ENCODE data around the gene PRCC. TPM values are rescaled to one million over a fixed set of nuclear protein-coding genes. Genes with fewer than 3 reads are reported as not detected.

The PRCC gene
- total and polyA plus RNA-seq, 2 of the 13 experiments (the other 11 are each of a cell fraction or from before 2014, with no cell fraction given), result 24.2 to 40.5 TPM

DNA sequence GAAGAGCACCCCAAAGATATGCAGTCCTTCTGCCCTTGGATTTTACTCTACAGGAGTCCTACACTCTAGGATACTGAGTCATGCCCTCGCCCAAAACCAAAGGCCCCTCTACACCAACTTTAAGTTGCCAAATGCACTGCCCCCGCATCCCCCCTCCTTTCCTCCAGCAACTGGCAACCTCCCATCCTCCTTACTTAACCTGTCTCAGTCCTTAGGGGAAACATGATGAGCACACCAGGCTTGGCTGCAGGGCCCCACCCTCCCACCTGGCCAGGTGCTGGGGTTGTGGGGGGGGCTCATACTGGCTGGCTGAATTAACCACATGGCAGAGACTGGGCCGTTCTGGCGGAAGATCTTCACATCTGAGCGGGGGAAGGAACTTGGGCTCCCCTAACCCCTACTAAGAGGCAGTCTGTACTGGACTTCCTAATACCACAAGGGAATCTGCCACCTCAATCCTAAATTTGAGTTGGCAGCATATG lies 17.1 kb upstream of the PRCC start:
- Histone ChIP-seq H3K27ac (ENCODE audit: extremely low read length, insufficient read depth, low read length) (peak overlapping the region; percentile 100), H3K27me3 (ENCODE audit: control insufficient read depth in 1 of 2, insufficient read depth in 2 of 2, low read length in 2 of 2) (no peaks in the 10 kb centered on the region; a peak in 1 of 5 replicates), H3K79me2 (ENCODE audit: insufficient read depth, low read length) (peaks cover 68% of the 10 kb centered on the region), H3K36me3 (replicated peaks in 1 of 2; ENCODE audit: control insufficient read depth in 1 of 2, insufficient read depth in 2 of 2, low read length in 2 of 2) (peaks cover 2 to 5% of the 10 kb centered on the region in 2 experiments; a peak in 3 of 5 replicates), H3K9ac (ENCODE audit: insufficient read depth, low read depth, low read length) (peak overlapping the region; percentile 95), H3K4me2 (ENCODE audit: low read depth, low read length) (peak overlapping the region; percentile 98), H3K4me1 (ENCODE audit: insufficient read depth, low read length) (peaks cover 53% of the 10 kb centered on the region), H4K20me1 (ENCODE audit: insufficient read depth, low read length) (peaks cover 13% of the 10 kb centered on the region), H3K4me3 (replicated peaks in 1 of 3; ENCODE audit: insufficient read depth in 1 of 3, low read depth in 2 of 3, low read length in 3 of 3) (peak overlapping the region; percentile 87 to 90 (median 88)), H3K9me3 (ENCODE audit: low read length) (no peaks in the 10 kb centered on the region), H2AFZ (ENCODE audit: low read length) (no peak overlapping the region)
- no peak for FAIRE-seq
- DNase-seq (ENCODE audit: low spot score), result no peak
- intact Hi-C loops (cut with micrococcal nuclease; ENCODE audit: unreplicated experiment), result no loop called here
- no TSS peak for BruUV-seq (replicated peaks)
- in situ Hi-C loops (cut with HindIII; ENCODE audit: extremely low pct_ligation_motif_present, low pct_unique_long_range_greater_than_20kb), result no loop called here
- ATAC-seq, result no peak
- 0% methylated on average over 2 of the region's 5 CpGs for WGBS (ENCODE audit: low lambda C conversion rate)
- POLR2A ChIA-PET, result interaction anchor here (1.3 to 4.5 kb wide), 4 partner anchors 9 to 23 kb away, joined by 18 to 67 read pairs (median 60); partner anchors contain the start of genes ISG20L2, METTL25B, MRPL24 and PRCC
- CTCF ChIA-PET (ENCODE audit: low intra/inter-chr PET ratio, low total read pairs), result no interaction called here
- no peak for TF ChIP-seq IKZF4 (CRISPR knock-in tag; IDR thresholded peaks at IDR 0.05; ENCODE audit: borderline replicate concordance, low read depth, not compliant biosample characterization)
- TF ChIP-seq BRD4 (CRISPR knock-in tag; IDR thresholded peaks at IDR 0.05), result no peak
- TF ChIP-seq MAZ (IDR thresholded peaks at IDR 0.05; ENCODE audit: borderline replicate concordance, low read depth, low read length), result peak; percentile 6; the same call in 1 of the 2 replicates
- TF ChIP-seq MAZ (CRISPR knock-in tag; IDR thresholded peaks at IDR 0.05; ENCODE audit: low read depth), result no peak
- no peak for TF ChIP-seq KLF15 (CRISPR knock-in tag; IDR thresholded peaks at IDR 0.05; ENCODE audit: borderline replicate concordance)
- no peak for TF ChIP-seq SRY (CRISPR knock-in tag; IDR thresholded peaks at IDR 0.05)
- no peak for TF ChIP-seq TSC22D2 (CRISPR knock-in tag; IDR thresholded peaks at IDR 0.05; ENCODE audit: borderline replicate concordance)
- 0 out of 2 replicates have a peak, but pooled peaks have one; percentile 12 for TF ChIP-seq ZNF619 (CRISPR knock-in tag; IDR thresholded peaks at IDR 0.05)
- TF ChIP-seq ZNF598 (CRISPR knock-in tag; IDR thresholded peaks at IDR 0.05; ENCODE audit: borderline replicate concordance), result no peak
- TF ChIP-seq, protein P1, sequence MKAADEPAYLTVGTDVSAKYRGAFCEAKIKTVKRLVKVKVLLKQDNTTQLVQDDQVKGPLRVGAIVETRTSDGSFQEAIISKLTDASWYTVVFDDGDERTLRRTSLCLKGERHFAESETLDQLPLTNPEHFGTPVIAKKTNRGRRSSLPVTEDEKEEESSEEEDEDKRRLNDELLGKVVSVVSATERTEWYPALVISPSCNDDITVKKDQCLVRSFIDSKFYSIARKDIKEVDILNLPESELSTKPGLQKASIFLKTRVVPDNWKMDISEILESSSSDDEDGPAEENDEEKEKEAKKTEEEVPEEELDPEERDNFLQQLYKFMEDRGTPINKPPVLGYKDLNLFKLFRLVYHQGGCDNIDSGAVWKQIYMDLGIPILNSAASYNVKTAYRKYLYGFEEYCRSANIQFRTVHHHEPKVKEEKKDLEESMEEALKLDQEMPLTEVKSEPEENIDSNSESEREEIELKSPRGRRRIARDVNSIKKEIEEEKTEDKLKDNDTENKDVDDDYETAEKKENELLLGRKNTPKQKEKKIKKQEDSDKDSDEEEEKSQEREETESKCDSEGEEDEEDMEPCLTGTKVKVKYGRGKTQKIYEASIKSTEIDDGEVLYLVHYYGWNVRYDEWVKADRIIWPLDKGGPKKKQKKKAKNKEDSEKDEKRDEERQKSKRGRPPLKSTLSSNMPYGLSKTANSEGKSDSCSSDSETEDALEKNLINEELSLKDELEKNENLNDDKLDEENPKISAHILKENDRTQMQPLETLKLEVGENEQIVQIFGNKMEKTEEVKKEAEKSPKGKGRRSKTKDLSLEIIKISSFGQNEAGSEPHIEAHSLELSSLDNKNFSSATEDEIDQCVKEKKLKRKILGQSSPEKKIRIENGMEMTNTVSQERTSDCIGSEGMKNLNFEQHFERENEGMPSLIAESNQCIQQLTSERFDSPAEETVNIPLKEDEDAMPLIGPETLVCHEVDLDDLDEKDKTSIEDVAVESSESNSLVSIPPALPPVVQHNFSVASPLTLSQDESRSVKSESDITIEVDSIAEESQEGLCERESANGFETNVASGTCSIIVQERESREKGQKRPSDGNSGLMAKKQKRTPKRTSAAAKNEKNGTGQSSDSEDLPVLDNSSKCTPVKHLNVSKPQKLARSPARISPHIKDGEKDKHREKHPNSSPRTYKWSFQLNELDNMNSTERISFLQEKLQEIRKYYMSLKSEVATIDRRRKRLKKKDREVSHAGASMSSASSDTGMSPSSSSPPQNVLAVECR (CRISPR knock-in tag; IDR thresholded peaks at IDR 0.05; ENCODE audit: borderline replicate concordance), result no peak
- TF ChIP-seq, protein P2, sequence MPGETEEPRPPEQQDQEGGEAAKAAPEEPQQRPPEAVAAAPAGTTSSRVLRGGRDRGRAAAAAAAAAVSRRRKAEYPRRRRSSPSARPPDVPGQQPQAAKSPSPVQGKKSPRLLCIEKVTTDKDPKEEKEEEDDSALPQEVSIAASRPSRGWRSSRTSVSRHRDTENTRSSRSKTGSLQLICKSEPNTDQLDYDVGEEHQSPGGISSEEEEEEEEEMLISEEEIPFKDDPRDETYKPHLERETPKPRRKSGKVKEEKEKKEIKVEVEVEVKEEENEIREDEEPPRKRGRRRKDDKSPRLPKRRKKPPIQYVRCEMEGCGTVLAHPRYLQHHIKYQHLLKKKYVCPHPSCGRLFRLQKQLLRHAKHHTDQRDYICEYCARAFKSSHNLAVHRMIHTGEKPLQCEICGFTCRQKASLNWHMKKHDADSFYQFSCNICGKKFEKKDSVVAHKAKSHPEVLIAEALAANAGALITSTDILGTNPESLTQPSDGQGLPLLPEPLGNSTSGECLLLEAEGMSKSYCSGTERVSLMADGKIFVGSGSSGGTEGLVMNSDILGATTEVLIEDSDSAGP (CRISPR knock-in tag; IDR thresholded peaks at IDR 0.05; ENCODE audit: borderline replicate concordance), result no peak
- no peak for TF ChIP-seq TGIF2 (CRISPR knock-in tag; IDR thresholded peaks at IDR 0.05)
- no peak for TF ChIP-seq IRF2 (CRISPR knock-in tag; IDR thresholded peaks at IDR 0.05)
- TF ChIP-seq POGZ (CRISPR knock-in tag; IDR thresholded peaks at IDR 0.05), result no peak
- no peak for TF ChIP-seq ZFP37 (CRISPR knock-in tag; IDR thresholded peaks at IDR 0.05; ENCODE audit: borderline replicate concordance)
- TF ChIP-seq ZNF761 (CRISPR knock-in tag; conservative IDR thresholded peaks at IDR 0.05), result no peak
- no peak for TF ChIP-seq IRX3 (CRISPR knock-in tag; IDR thresholded peaks at IDR 0.05; ENCODE audit: borderline replicate concordance, low read depth)
- TF ChIP-seq, protein P3, sequence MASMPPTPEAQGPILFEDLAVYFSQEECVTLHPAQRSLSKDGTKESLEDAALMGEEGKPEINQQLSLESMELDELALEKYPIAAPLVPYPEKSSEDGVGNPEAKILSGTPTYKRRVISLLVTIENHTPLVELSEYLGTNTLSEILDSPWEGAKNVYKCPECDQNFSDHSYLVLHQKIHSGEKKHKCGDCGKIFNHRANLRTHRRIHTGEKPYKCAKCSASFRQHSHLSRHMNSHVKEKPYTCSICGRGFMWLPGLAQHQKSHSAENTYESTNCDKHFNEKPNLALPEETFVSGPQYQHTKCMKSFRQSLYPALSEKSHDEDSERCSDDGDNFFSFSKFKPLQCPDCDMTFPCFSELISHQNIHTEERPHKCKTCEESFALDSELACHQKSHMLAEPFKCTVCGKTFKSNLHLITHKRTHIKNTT (CRISPR knock-in tag; IDR thresholded peaks at IDR 0.05), result no peak
- no peak for TF ChIP-seq FOXO1 (CRISPR knock-in tag; IDR thresholded peaks at IDR 0.05)
